ACC112 (cell line): ENCODE data around the gene RSBN1L.

Source experiments
- H2AFZ ChIP-seq: fragments of 200-600 bp; sonication (generic); one replicate; pipeline ENCODE4 v1.6.0; 2017; ENCODE audit warnings: antibody characterized with exemption, low read length; ENCODE audit not compliant: unreplicated experiment
- H3K27ac ChIP-seq: fragments of 200-600 bp; sonication (generic); 2 replicates; pipeline ENCODE4 v1.5.1; 2014; ENCODE audit warnings: low read depth, mild to moderate bottlenecking, antibody characterized with exemption, low read length, moderate library complexity
- H3K27me3 ChIP-seq: fragments of 200-600 bp; sonication (generic); 2 replicates; pipeline ENCODE4 v1.6.1; 2014; ENCODE audit warnings: mild to moderate bottlenecking, antibody characterized with exemption, low read length, moderate library complexity, mixed read lengths; ENCODE audit not compliant: insufficient read depth
- H3K36me3 ChIP-seq: fragments of 200-600 bp; sonication (generic); 2 replicates; pipeline ENCODE4 v1.6.1; 2016; ENCODE audit warnings: mild to moderate bottlenecking, antibody characterized with exemption, low read length, moderate library complexity, mixed read lengths; ENCODE audit not compliant: insufficient read depth
- H3K4me1 ChIP-seq: fragments of 200-600 bp; sonication (generic); one replicate; pipeline ENCODE4 v1.6.1; 2016; ENCODE audit warnings: low read length, mixed read lengths; ENCODE audit not compliant: insufficient read depth, unreplicated experiment, control insufficient read depth
- H3K4me3 ChIP-seq: fragments of 200-600 bp; sonication (generic); 2 replicates; pipeline ENCODE4 v1.5.1; 2014; ENCODE audit warnings: mild to moderate bottlenecking, low read depth, low read length
- H3K79me2 ChIP-seq: fragments of 200-600 bp; sonication (generic); one replicate; pipeline ENCODE4 v1.6.0; 2016; ENCODE audit warnings: low read length; ENCODE audit not compliant: control insufficient read depth, unreplicated experiment, insufficient read depth

The RSBN1L gene

DNA sequence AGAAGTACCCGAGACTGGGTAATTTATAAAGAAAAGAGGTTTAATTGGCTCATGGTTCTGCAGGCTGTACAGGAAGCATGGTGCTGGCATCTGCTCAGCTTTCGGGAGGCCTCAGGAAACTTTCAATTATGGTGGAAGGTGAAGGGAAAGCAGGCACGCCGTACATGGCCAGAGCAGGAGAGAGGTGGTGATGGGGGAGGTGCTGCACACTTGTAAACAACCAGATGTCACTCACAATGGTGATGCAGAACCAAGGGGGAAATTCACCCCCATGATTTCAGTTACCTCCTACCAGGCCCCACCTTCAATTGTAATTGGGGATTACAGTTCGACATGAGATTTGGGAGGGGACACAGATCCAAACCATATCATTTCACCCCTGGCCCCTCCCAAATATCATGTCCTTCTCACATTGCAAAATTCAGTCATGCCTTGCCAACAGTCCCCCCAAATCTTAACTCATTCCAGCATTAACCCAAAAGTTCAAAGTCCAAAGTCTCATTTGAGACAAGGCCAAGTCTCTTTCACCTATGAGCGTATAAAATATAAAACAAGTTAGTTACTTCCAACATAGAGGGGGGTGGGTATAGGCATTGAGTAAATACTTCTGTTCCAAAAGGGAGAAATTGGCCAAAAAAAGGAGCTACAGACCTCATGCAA, 50.0 kb downstream of the RSBN1L start:
- Histone ChIP-seq H3K79me2 (no peaks in the 10 kb centered on the region), H3K27ac (no peak overlapping the region), H3K36me3 (no peaks in the 10 kb centered on the region; the same call in 1 of the 2 replicates), H3K27me3 (no peaks in the 10 kb centered on the region), H2AFZ (no peak overlapping the region), H3K4me3 (no peak overlapping the region), H3K4me1 (no peaks in the 10 kb centered on the region)

DNA sequence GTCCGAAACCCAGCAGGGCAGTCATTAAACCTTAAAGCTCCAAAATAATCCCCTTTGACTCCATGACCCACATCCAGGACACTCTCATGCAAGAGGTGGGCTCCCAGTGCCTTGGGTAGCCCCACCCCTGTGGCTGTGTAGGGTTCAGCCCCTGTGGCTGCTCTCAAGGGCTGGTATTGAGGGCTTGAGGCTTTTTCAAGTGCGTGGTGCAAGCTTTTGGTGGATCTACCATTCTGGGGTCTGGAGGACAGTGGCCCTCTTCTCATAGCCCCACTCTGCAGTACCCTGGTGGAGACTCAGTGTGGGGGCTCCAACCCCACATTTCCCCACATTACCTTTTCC, 50.5 kb downstream of the RSBN1L start:
- no peak overlapping the region for H3K27ac ChIP-seq
- H3K36me3 ChIP-seq = no peaks in the 10 kb centered on the region; the same call in 1 of the 2 replicates

DNA sequence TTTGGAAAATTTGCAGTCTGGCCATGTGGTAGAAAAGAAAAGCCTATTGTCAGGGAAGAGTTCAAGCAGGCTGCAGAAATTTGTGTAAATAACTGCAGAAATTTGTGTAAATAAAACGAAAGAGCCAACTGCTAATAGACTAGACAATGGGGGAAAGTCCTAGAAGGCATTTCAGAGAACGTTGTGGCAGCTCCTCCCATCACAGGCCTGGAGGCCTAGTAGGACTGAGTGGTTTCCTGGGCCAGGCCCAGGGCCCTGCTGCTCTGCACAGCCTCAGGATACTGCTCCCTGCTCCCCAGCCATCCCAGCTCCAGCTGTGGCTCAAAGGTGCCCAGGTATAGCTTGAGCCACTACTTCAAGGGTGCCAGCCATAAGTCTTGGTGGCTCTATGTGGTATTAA, 50.9 kb downstream of the RSBN1L start:
- Histone ChIP-seq H3K4me3 (no peak overlapping the region), H3K36me3 (no peaks in the 10 kb centered on the region; the same call in 1 of the 2 replicates), H3K79me2 (no peaks in the 10 kb centered on the region), H3K27me3 (no peaks in the 10 kb centered on the region), H2AFZ (no peak overlapping the region), H3K27ac (no peak overlapping the region), H3K4me1 (no peaks in the 10 kb centered on the region)

More for the DNA sequence above, 50.5 kb downstream of the RSBN1L start:
- H3K27me3 ChIP-seq = no peaks in the 10 kb centered on the region
- H2AFZ ChIP-seq = no peak overlapping the region
- H3K79me2 ChIP-seq = no peaks in the 10 kb centered on the region
- no peaks in the 10 kb centered on the region for H3K4me1 ChIP-seq
- H3K4me3 ChIP-seq = no peak overlapping the region

DNA sequence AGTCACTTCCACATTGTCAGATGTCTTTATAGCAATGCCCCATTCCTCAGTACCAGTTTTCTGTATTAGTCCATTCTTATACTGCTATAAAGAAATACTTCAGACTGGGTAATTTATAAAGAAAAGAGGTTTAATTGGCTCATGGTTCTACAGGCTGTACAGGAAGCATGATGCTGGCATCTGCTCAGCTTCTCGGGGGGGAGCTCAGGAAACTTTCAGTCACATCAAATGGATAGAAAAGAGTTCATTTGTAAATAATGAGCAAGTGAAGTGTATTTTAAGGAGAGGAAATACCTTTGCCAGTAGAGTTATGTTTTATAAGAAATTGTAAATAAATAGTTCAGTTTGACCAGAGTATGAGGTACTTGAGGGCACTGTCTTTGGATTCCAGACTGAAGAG, 51.5 kb downstream of the RSBN1L start:
- H3K4me3 ChIP-seq = no peak overlapping the region
- no peak overlapping the region for H3K27ac ChIP-seq
- H3K4me1 ChIP-seq = no peaks in the 10 kb centered on the region
- H2AFZ ChIP-seq = no peak overlapping the region
- H3K27me3 ChIP-seq = no peaks in the 10 kb centered on the region
- H3K79me2 ChIP-seq = peaks cover under 1% of the 10 kb centered on the region
- no peaks in the 10 kb centered on the region; the same call in 1 of the 2 replicates for H3K36me3 ChIP-seq

DNA sequence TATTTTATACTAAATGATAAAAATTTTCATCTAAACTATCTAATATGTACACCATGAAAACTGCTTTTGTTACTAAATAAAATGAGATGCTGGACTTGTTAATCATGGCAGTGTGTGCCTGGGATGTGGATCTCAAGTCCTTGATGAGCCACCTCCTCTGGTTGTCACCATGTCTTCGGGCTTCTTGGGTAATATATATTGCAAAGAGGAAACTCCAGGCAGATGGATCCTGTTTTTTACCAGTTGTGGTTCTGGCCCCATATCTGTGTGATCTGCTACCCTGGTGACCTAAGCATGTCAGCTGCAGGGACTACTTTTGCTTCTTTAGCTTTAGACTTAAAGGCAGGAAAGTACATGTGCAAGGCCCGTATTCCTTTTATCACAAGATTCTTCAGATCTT, 55.8 kb downstream of the RSBN1L start:
- no peak overlapping the region for H2AFZ ChIP-seq
- H3K79me2 ChIP-seq = peaks cover 5% of the 10 kb centered on the region
- no peaks in the 10 kb centered on the region for H3K4me1 ChIP-seq
- no peaks in the 10 kb centered on the region for H3K27me3 ChIP-seq
- H3K36me3 ChIP-seq = no peaks in the 10 kb centered on the region; the same call in 1 of the 2 replicates
- no peak overlapping the region for H3K27ac ChIP-seq
- no peak overlapping the region for H3K4me3 ChIP-seq

DNA sequence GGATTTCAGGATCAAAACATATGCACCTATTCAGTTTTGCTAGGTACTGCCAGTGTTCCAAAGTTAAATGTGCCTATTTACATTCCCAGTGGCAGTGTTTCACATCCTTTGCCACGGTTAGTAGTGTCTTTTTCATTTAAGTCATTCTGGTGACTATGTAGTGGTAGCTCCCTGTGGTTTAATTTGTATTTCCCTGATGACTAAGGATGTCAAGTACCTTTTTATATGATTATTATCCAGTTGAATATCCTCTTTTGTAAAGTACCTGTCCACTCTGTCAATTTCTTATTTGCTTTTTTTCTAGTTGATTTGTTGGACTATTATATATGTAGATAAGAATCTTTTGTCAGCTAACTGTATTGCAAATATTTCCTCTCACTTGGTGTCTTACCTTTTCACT, 56.9 kb downstream of the RSBN1L start:
- H3K4me1 ChIP-seq = no peaks in the 10 kb centered on the region
- H3K36me3 ChIP-seq = no peaks in the 10 kb centered on the region; the same call in 1 of the 2 replicates
- peaks cover 5% of the 10 kb centered on the region for H3K79me2 ChIP-seq
- H3K27ac ChIP-seq = no peak overlapping the region
- H2AFZ ChIP-seq = no peak overlapping the region
- no peaks in the 10 kb centered on the region for H3K27me3 ChIP-seq
- H3K4me3 ChIP-seq = no peak overlapping the region

DNA sequence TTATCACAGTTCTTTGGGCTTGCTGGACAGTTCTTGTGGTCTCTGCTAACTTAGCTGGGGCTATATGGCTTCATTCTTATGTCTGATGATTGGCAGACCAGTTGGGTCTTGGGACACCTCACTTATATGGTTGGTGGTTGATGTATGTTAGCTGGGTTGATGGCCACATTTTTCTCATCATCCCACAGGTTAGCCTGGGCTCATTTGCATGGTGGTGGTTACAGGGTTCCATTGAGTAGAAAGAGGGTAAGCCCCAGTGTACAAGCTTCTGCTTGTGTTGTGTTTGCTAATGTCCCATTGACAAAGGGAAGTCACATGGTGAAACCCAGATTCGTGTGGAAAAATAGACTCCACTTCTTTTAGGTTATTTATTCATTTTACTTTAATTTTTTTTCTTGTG, 61.3 kb downstream of the RSBN1L start:
- peaks cover 6% of the 10 kb centered on the region for H3K4me1 ChIP-seq

DNA sequence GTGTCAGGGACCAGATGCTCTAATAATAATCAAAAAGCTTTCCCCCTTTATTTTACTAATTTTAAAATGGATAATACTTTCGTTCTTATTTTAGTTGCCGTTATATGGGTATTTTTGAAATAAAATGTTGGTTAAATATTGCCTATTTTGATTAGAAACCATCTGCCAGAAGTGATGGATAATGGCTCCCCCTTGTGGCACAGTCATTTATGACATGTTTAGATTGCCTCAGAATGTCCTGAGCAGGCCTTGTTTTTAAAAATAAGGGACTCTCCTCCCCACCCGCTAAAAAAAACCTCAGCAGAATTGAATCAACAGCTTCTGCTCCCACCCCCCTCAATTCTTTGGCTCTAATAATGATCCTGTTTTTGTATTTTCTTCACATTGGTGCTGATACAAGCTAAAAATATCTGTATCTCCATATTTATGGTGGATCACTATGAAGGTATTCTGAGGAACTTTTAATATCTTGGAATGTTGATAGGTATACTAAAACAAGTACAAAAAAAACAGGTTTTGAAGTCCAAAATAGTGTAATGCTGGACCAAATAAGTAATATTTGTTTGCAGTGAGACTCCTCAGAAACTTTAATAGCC, 63.1 kb downstream of the RSBN1L start:
- Histone ChIP-seq H3K27ac (0 out of 2 replicates have a peak overlapping the region, but pooled peaks have one; percentile 3), H3K36me3 (no peaks in the 10 kb centered on the region), H3K4me1 (peaks cover 6% of the 10 kb centered on the region), H3K4me3 (peak overlapping the region; percentile 26), H2AFZ (no peak overlapping the region), H3K27me3 (no peaks in the 10 kb centered on the region), H3K79me2 (peaks cover 25% of the 10 kb centered on the region)

More for the DNA sequence above, 61.3 kb downstream of the RSBN1L start:
- H3K4me3 ChIP-seq = no peak overlapping the region
- no peaks in the 10 kb centered on the region for H3K27me3 ChIP-seq
- H2AFZ ChIP-seq = no peak overlapping the region
- H3K27ac ChIP-seq = no peak overlapping the region
- H3K36me3 ChIP-seq = no peaks in the 10 kb centered on the region
- peaks cover 21% of the 10 kb centered on the region for H3K79me2 ChIP-seq

DNA sequence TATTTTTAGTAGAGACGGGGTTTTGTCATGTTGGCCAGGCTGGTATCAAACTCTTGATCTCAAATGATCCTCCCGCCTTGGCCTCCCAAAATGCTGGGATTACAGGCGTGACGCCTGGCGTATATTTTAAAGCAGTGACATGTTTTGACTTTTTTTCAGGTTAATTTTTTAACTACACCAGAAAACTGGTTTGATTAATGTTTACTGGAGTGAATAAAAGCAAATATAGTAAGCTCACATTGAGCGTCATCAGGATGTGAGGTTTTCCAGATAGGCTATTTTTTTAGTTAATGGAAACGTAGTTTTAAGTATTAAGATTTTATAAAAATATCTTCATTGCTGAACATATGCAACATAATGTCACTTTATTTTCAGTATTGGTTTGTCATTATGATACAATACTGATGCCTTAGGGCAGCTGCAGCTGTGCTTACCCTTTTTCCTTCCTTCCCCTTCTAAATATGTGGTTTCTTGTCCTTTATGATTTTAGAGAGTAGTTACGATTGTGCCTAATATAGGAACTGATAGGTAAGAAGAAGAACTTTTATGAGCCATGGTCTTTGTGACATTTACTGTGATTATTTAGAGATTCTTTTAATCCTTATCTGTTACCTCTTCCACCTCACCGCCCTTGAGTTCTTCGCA, 64.7 kb downstream of the RSBN1L start:
- Histone ChIP-seq H3K36me3 (no peaks in the 10 kb centered on the region), H2AFZ (no peak overlapping the region), H3K4me1 (peaks cover 6% of the 10 kb centered on the region), H3K27me3 (no peaks in the 10 kb centered on the region), H3K79me2 (peaks cover 25% of the 10 kb centered on the region), H3K27ac (no peak overlapping the region), H3K4me3 (no peak overlapping the region)

DNA sequence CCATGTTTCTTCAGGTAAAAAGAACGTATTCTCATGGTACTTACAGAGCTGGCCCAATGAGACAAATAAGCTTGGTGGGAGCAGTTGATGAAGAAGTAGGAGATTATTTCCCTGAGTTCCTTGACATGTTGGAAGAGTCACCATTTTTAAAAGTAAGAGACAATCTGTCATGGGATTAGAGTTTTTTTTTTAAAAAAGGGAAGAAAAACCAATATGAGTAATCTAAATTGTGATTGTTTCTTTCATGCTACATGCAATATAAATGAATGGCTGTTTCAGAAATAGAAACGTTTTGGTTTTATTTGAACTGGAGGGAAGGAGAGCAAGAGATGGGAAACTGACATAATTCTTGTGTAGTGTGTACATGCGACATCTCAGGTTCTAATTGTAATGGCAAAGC, 69.2 kb downstream of the RSBN1L start:
- no peak overlapping the region for H3K27ac ChIP-seq
- H2AFZ ChIP-seq = no peak overlapping the region
- H3K27me3 ChIP-seq = no peaks in the 10 kb centered on the region
- H3K36me3 ChIP-seq = no peaks in the 10 kb centered on the region
- no peak overlapping the region for H3K4me3 ChIP-seq
- H3K79me2 ChIP-seq = peaks cover 16% of the 10 kb centered on the region
- H3K4me1 ChIP-seq = no peaks in the 10 kb centered on the region
